ENCODE data around the gene ANKS3. TPM values are rescaled to one million over a fixed set of nuclear protein-coding genes. Genes with fewer than 3 reads are reported as not detected.

The ANKS3 gene
- total RNA-seq, 1 experiment from 2014 or later = 26.6 TPM

GRCh38 chr16:4661661-4662060 is 72.4 kb downstream of the ANKS3 start:
- Histone ChIP-seq H3K9me3 (ENCODE audit: control insufficient read depth, insufficient read depth, low read depth, low read length) (no peaks in the 10 kb centered on the region), H3K27ac (ENCODE audit: low read length) (no peak overlapping the region), H3K4me1 (ENCODE audit: control insufficient read depth, insufficient read depth, low read length) (no peaks in the 10 kb centered on the region), H3K36me3 (ENCODE audit: control insufficient read depth, insufficient read depth, low read length) (no peaks in the 10 kb centered on the region; the same call in 1 of the 2 replicates), H3K27me3 (ENCODE audit: control insufficient read depth, insufficient read depth, low read length) (no peaks in the 10 kb centered on the region), H3K4me3 (ENCODE audit: low read depth in 2 of 2, low read length in 2 of 2) (no peak overlapping the region)
- TF ChIP-seq CTCF (IDR thresholded peaks at IDR 0.05) (no peak), TCF7L2 (IDR thresholded peaks at IDR 0.05; ENCODE audit: low read depth, low read length) (no peak), SIN3A (IDR thresholded peaks at IDR 0.05; ENCODE audit: borderline replicate concordance, insufficient read depth, low read depth, low read length) (no peak), POLR2AphosphoS5 (IDR thresholded peaks at IDR 0.05; ENCODE audit: low read depth, low read length) (no peak), REST (IDR thresholded peaks at IDR 0.05; ENCODE audit: insufficient read depth in 1 of 2, low read depth in 2 of 2, low read length in 1 of 2) (no peak)
- no peak for ATAC-seq
- CTCF ChIA-PET = no interaction called here
- DNase-seq (ENCODE audit: low read depth, low spot score) = no peak
- BruUV-seq (replicated peaks) = no TSS peak
- POLR2A ChIA-PET = no interaction called here
- in situ Hi-C loops (cut with HindIII; ENCODE audit: low pct_unique_long_range_greater_than_20kb, low sequenced_read_pairs) = no loop called here
- intact Hi-C loops (cut with micrococcal nuclease; ENCODE audit: unreplicated experiment) = no loop called here

- intact Hi-C loops (cut with micrococcal nuclease; ENCODE audit: unreplicated experiment) = no loop called here
- in situ Hi-C loops (cut with HindIII; ENCODE audit: low pct_unique_long_range_greater_than_20kb, low sequenced_read_pairs) = no loop called here
These were observed 73.5 kb downstream of the ANKS3 start for GRCh38 chr16:4660454-4661007.

More at GRCh38 chr16:4660454-4661007, 73.5 kb downstream of the ANKS3 start:
- H3K9me3 ChIP-seq (ENCODE audit: control insufficient read depth, insufficient read depth, low read depth, low read length) = no peaks in the 10 kb centered on the region
- H3K4me1 ChIP-seq (ENCODE audit: control insufficient read depth, insufficient read depth, low read length) = no peaks in the 10 kb centered on the region
- H3K4me3 ChIP-seq (ENCODE audit: low read depth in 2 of 2, low read length in 2 of 2) = no peak overlapping the region
- ATAC-seq (no peak), DNase-seq (ENCODE audit: low read depth, low spot score) (no peak)
- no peaks in the 10 kb centered on the region for H3K27me3 ChIP-seq (ENCODE audit: control insufficient read depth, insufficient read depth, low read length)
- H3K27ac ChIP-seq (ENCODE audit: low read length) = no peak overlapping the region
- H3K36me3 ChIP-seq (ENCODE audit: control insufficient read depth, insufficient read depth, low read length) = no peaks in the 10 kb centered on the region; the same call in 1 of the 2 replicates
- no TSS peak for BruUV-seq (replicated peaks)
- TF ChIP-seq TCF7L2 (IDR thresholded peaks at IDR 0.05; ENCODE audit: low read depth, low read length) = no peak
- POLR2A ChIA-PET = no interaction called here
- CTCF ChIA-PET = interaction anchor here (0.5 kb wide), 1 partner anchor 9 kb away, joined by 3 read pairs; no protein-coding TSS in a partner anchor

All from Panc1 (cell line).